Memory B cell (primary cell): ENCODE results near the gene ZAR1L.
"Not testable (repeated sequence)": the region's sequence is repeated elsewhere in the genome, so short reads cannot be mapped to it uniquely, and the experiment has no call there.

Experiments used
- ATAC-seq: fragments of 150-1000 bp; cut with Tn5 transposase; 2 replicates; pipeline ENCODE4 v1.10.0; 2021; ENCODE audit warnings: low read depth, mild to moderate bottlenecking, moderate library complexity
- DNase-seq, 2 donors: peaks; one replicate each; pipeline ENCODE4 v3.0.0; 2022; ENCODE audit warnings: low spot score in 2 of 2
- H3K27ac Mint-ChIP-seq: one replicate; pipeline ENCODE4 v1.8.0; 2022; ENCODE audit warnings: mild to moderate bottlenecking, moderate library complexity, mixed read lengths
- H3K27me3 Mint-ChIP-seq: one replicate; pipeline ENCODE4 v1.8.0; 2022; ENCODE audit warnings: mixed read lengths
- H3K36me3 Mint-ChIP-seq: one replicate; pipeline ENCODE4 v1.8.0; 2022; ENCODE audit warnings: mild to moderate bottlenecking, mixed read lengths
- H3K4me1 Mint-ChIP-seq: one replicate; pipeline ENCODE4 v1.8.0; 2022; ENCODE audit warnings: mixed read lengths
- H3K4me3 Mint-ChIP-seq: one replicate; pipeline ENCODE4 v1.8.0; 2022; ENCODE audit warnings: mild to moderate bottlenecking, moderate library complexity, mixed read lengths
- H3K9me3 Mint-ChIP-seq: one replicate; pipeline ENCODE4 v1.8.0; 2022; ENCODE audit warnings: mixed read lengths

ZAR1L gene, protein sequence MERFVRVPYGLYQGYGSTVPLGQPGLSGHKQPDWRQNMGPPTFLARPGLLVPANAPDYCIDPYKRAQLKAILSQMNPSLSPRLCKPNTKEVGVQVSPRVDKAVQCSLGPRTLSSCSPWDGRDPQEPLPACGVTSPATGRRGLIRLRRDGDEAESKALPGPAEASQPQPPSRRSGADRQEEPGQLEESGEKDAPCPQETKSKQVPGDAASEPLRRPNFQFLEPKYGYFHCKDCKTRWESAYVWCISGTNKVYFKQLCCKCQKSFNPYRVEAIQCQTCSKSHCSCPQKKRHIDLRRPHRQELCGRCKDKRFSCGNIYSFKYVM

DNA sequence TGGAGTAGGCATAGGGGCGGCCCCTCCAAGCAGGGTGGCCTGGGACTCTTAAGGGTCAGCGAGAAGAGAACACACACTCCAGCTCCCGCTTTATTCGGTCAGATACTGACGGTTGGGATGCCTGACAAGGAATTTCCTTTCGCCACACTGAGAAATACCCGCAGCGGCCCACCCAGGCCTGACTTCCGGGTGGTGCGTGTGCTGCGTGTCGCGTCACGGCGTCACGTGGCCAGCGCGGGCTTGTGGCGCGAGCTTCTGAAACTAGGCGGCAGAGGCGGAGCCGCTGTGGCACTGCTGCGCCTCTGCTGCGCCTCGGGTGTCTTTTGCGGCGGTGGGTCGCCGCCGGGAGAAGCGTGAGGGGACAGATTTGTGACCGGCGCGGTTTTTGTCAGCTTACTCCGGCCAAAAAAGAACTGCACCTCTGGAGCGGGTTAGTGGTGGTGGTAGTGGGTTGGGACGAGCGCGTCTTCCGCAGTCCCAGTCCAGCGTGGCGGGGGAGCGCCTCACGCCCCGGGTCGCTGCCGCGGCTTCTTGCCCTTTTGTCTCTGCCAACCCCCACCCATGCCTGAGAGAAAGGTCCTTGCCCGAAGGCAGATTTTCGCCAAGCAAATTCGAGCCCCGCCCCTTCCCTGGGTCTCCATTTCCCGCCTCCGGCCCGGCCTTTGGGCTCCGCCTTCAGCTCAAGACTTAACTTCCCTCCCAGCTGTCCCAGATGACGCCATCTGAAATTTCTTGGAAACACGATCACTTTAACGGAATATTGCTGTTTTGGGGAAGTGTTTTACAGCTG, at the start of gene ZAR1L, which contains the start of gene BRCA2:
ZAR1L (minus strand) TSS at position 126 of the 790 bp plus-strand sequence. CDS start 3,438 bp downstream, outside the sequence.
BRCA2 (plus strand) TSS at position 271 of the 790 bp plus-strand sequence. CDS start 953 bp downstream, outside the sequence.
- Mint-ChIP-seq H3K9me3 (no peaks in the 10 kb centered on the region), H3K36me3 (peaks cover 1% of the 10 kb centered on the region), H3K4me1 (peaks cover 4% of the 10 kb centered on the region), H3K27ac (peak within 1 kb of the TSS; percentile 100), H3K27me3 (no peaks in the 10 kb centered on the region), H3K4me3 (peak within 1 kb of the TSS; percentile 98)
- peak; percentile 82 to 83 for DNase-seq
- peak; percentile 92 for ATAC-seq

DNA sequence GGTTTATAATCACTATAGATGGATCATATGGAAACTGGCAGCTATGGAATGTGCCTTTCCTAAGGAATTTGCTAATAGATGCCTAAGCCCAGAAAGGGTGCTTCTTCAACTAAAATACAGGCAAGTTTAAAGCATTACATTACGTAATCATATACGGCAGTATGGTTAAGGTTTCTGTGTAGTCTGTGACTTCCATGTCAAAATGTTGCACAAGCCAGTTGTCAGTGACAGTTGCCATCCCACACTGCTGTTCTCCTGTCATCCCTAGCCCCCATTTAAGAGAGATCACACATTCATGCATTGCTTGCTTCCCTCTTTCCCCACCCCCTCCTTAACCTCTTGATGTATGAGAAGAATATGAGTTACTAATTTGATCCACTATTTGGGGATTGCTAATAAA, 47.4 kb upstream of the ZAR1L start:
- H3K36me3 Mint-ChIP-seq = peaks cover 9% of the 10 kb centered on the region
- H3K4me1 Mint-ChIP-seq = no peaks in the 10 kb centered on the region
- DNase-seq (no peak), ATAC-seq (no peak)
- peak overlapping the region; percentile 7 for H3K27ac Mint-ChIP-seq
- no peaks in the 10 kb centered on the region for H3K9me3 Mint-ChIP-seq
- H3K4me3 Mint-ChIP-seq = no peak overlapping the region
- no peaks in the 10 kb centered on the region for H3K27me3 Mint-ChIP-seq

DNA sequence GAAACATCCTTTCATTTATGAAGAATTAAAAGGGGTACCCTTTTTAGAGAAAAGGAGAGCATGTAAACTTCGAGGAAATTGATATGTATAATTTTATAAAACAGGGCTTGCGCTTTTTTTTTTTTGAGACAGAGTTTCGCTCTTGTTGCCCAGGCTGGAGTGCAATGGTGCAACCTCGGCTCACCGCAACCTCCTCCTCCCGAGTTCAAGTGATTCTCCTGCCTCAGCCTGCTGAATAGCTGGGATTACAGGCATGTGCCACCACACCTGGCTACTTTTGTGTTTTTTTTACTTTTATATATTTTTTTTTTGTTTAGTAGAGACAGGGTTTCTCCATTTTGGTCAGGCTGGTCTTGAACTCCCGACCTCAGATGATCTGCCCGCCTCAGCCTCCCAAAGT, 40.8 kb upstream of the ZAR1L start:
- not testable (repeated sequence) for H3K27me3 Mint-ChIP-seq, H3K4me1 Mint-ChIP-seq, H3K27ac Mint-ChIP-seq, DNase-seq, H3K9me3 Mint-ChIP-seq, ATAC-seq, H3K36me3 Mint-ChIP-seq, H3K4me3 Mint-ChIP-seq

DNA sequence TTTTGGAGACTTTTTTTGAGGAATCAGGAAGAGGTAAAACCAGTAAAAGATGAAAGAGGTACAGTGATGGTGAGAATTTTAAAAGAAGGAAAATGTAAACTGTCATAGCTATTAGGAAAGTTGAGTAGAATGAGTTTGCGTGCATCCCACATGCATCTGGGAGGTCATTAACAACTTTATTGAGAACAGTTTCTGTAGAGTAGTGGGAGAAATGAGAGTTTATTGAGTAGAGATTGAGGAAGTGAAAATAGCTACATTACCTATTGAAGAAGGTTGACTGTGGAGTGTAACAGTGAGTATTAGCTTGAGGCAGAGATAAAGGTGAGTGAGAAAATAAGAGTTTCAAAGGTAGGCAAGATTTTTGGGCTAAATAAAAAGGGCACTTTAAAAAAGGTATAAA, 38.9 kb upstream of the ZAR1L start:
- no peaks in the 10 kb centered on the region for H3K27me3 Mint-ChIP-seq

DNA sequence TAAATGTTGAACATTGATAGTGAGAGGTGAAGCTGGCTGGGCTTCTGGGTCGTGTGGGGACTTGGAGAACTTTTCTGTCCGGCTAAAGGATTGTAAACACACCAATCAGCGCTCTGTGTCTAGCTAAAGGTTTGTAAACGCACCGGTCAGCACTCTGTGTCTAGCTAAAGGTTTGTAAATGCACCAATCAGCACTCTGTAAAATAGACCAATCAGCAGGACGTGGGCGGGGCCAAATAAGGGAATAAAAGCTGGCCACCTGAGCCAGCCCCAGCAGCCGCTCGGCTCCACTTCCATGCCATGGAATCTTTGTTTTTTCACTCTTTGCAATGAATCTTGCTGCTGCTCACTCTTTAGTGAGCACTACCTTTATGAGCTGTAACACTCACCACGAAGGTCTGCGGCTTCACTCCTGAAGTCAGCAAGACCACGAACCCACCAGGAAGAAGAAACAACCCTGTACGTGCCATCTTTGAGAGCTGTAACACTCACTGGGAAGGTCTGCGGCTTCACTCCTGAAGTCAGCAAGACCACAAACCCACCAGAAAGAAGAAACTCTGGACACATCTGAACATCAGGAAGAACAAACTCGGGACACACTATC, 35.8 kb upstream of the ZAR1L start:
- not testable (repeated sequence) for H3K27ac Mint-ChIP-seq, ATAC-seq, DNase-seq, H3K9me3 Mint-ChIP-seq, H3K4me3 Mint-ChIP-seq, H3K4me1 Mint-ChIP-seq, H3K27me3 Mint-ChIP-seq
- peaks cover 10% of the 10 kb centered on the region for H3K36me3 Mint-ChIP-seq

More for the DNA sequence above, 38.9 kb upstream of the ZAR1L start:
- H3K9me3 Mint-ChIP-seq = no peaks in the 10 kb centered on the region
- ATAC-seq = peak; percentile 80
- H3K27ac Mint-ChIP-seq = no peak overlapping the region
- H3K4me1 Mint-ChIP-seq = no peaks in the 10 kb centered on the region
- DNase-seq = no peak
- H3K4me3 Mint-ChIP-seq = no peak overlapping the region
- peaks cover 4% of the 10 kb centered on the region for H3K36me3 Mint-ChIP-seq

DNA sequence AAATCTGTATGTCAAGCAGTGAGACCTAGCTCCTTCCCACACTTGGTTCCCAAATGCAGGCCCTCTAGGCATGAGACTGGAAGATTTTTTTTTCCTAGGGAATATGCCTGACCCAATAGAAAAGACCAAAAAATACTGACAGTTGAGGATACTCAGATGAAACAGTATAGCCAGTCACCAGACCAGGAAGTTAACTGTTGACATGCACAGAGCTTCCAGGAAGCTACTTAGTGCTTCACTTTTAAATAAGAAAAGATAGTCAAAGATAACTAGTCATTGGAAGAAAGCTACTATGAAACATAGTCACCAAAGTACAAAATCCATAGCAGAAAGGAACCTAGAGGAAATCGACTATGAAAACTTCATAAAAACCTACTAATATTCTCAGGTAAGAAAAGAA, 32.5 kb upstream of the ZAR1L start:
- ATAC-seq (no peak), DNase-seq (no peak)
- Mint-ChIP-seq H3K27ac (no peak overlapping the region), H3K4me3 (no peak overlapping the region), H3K9me3 (no peaks in the 10 kb centered on the region), H3K27me3 (no peaks in the 10 kb centered on the region), H3K36me3 (peaks cover 10% of the 10 kb centered on the region), H3K4me1 (no peaks in the 10 kb centered on the region)

DNA sequence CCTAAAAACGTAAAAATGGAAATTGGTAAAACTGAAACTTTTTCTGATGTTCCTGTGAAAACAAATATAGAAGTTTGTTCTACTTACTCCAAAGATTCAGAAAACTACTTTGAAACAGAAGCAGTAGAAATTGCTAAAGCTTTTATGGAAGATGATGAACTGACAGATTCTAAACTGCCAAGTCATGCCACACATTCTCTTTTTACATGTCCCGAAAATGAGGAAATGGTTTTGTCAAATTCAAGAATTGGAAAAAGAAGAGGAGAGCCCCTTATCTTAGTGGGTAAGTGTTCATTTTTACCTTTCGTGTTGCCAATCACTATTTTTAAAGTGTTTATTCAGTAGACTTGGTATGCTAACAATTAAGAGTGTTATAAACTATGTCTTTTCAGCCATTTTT, 25.8 kb upstream of the ZAR1L start:
- DNase-seq (no peak), ATAC-seq (no peak)
- Mint-ChIP-seq H3K27ac (no peak overlapping the region), H3K36me3 (peaks cover 10% of the 10 kb centered on the region), H3K27me3 (no peaks in the 10 kb centered on the region), H3K9me3 (no peaks in the 10 kb centered on the region), H3K4me1 (no peaks in the 10 kb centered on the region), H3K4me3 (no peak overlapping the region)

DNA sequence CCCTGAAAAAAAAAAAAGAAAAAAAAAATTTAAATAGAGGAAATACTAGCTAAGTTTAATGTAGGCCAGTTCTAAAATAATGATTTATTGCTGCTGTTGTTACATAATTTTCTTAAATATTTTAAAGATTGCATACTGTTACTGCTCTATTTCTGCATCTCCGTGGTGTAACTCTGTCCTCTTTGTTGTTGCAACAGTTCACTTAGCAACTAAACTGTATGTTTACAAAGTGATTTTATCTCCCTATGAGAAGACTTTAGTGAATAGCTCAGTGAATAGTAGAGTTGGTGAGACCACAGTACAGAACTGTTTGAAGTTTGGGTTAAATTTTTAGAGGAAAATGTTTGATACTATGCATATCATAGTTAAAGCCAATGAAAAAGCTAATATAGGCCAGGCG, 19.5 kb upstream of the ZAR1L start:
- Mint-ChIP-seq H3K4me3 (no peak overlapping the region), H3K27ac (no peak overlapping the region), H3K27me3 (no peaks in the 10 kb centered on the region), H3K4me1 (no peaks in the 10 kb centered on the region), H3K36me3 (peaks cover 30% of the 10 kb centered on the region), H3K9me3 (peaks cover 2% of the 10 kb centered on the region)
- DNase-seq (no peak), ATAC-seq (no peak)

DNA sequence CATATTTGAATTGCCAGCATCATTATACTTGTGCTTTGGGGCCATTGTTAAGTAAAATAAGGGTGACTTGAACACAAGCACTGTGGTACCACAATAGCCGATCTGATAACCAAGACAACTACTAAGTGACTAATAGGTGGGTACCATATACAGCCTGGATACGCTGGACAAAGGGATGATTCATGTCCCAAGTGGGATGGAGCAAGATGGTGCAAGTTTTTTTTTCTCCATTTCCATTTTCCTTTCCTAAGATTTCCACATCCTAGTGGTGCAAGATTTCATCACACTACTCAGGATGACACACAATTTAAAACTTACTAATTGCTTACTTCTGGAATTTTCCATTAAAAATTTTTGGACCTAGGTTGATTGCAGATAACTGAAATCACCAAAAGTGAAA, 15.3 kb upstream of the ZAR1L start:
- no peak for ATAC-seq
- no peaks in the 10 kb centered on the region for H3K4me1 Mint-ChIP-seq
- no peak for DNase-seq
- H3K36me3 Mint-ChIP-seq = peaks cover 19% of the 10 kb centered on the region
- H3K27ac Mint-ChIP-seq = no peak overlapping the region
- H3K4me3 Mint-ChIP-seq = no peak overlapping the region
- peaks cover 2% of the 10 kb centered on the region for H3K9me3 Mint-ChIP-seq
- H3K27me3 Mint-ChIP-seq = no peaks in the 10 kb centered on the region

DNA sequence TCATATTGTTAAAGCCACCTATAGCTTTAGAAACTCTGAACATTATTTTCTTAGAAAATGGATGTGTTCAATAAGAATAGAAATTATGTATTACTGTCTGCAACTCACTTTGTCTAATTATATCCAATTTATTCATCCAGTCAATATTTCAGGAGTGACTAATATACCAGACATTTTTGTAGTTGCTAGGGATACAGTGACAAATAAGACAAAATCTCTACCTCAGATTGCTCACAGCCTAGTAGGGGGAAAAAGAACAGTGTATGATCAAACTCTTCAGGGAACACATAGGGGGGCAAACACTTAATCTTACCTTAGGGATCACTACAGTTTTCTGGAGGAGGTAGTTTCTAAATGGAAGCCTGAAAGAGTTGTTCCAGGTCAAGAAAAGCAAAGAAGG, 8.7 kb upstream of the ZAR1L start:
- Mint-ChIP-seq H3K4me3 (no peak overlapping the region), H3K9me3 (no peaks in the 10 kb centered on the region), H3K27me3 (no peaks in the 10 kb centered on the region), H3K4me1 (no peaks in the 10 kb centered on the region), H3K36me3 (peaks cover 5% of the 10 kb centered on the region), H3K27ac (no peak overlapping the region)
- DNase-seq = no peak
- ATAC-seq = no peak

DNA sequence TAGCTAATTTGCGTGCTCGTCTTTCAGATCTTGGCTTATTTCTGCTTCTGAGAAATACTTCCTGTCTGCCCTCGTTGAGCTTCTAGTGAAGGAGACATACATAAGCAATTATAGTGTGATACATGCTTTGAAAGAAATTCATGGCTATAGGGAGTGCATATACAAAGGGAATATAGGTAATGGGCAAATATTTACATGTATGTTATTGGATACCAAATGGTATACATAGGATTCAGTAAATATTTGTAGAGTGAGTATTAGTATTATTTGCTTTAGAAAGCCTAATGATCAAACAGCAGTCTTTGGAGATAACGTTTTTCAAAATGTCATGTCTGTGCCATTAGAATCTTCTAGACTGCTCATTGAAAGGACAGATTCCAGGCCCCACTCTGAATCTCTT, 5.4 kb upstream of the ZAR1L start:
- Mint-ChIP-seq H3K27ac (no peak overlapping the region), H3K4me1 (peaks cover 3% of the 10 kb centered on the region), H3K36me3 (peaks cover 5% of the 10 kb centered on the region), H3K4me3 (no peak overlapping the region), H3K27me3 (no peaks in the 10 kb centered on the region), H3K9me3 (no peaks in the 10 kb centered on the region)
- no peak for ATAC-seq
- DNase-seq = no peak

DNA sequence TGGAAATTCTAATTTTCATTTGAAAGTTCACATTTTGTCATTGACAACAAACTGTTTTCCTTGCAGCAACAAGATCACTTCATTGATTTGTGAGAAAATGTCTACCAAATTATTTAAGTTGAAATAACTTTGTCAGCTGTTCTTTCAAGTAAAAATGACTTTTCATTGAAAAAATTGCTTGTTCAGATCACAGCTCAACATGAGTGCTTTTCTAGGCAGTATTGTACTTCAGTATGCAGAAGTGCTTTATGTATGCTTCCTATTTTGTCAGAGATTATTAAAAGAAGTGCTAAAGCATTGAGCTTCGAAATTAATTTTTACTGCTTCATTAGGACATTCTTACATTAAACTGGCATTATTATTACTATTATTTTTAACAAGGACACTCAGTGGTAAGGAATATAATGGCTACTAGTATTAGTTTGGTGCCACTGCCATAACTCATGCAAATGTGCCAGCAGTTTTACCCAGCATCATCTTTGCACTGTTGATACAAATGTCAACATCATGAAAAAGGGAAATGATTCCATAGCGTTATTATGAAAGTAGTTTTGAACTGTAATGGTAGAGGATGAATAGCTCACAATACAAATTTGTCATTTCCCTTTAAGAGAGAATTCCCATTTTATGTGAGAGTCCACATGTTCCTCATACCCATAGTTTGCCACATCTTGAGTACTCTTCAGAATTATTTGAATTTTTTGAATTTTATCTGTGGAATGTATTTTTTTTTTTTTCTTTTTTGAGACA, 2.7 kb upstream of the ZAR1L start:
- Mint-ChIP-seq H3K27me3 (no peaks in the 10 kb centered on the region), H3K4me3 (no peak overlapping the region), H3K4me1 (peaks cover 3% of the 10 kb centered on the region), H3K36me3 (peaks cover 2% of the 10 kb centered on the region), H3K9me3 (no peaks in the 10 kb centered on the region), H3K27ac (no peak overlapping the region)
- no peak for DNase-seq
- ATAC-seq = no peak

DNA sequence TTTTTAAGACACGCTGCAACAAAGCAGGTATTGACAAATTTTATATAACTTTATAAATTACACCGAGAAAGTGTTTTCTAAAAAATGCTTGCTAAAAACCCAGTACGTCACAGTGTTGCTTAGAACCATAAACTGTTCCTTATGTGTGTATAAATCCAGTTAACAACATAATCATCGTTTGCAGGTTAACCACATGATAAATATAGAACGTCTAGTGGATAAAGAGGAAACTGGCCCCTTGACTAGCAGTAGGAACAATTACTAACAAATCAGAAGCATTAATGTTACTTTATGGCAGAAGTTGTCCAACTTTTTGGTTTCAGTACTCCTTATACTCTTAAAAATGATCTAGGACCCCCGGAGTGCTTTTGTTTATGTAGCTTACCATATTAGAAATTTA, 1.3 kb upstream of the ZAR1L start:
- Mint-ChIP-seq H3K4me3 (peak overlapping the region; percentile 27), H3K27me3 (no peaks in the 10 kb centered on the region), H3K9me3 (no peaks in the 10 kb centered on the region), H3K36me3 (peaks cover 2% of the 10 kb centered on the region), H3K27ac (no peak overlapping the region), H3K4me1 (peaks cover 3% of the 10 kb centered on the region)
- ATAC-seq = no peak
- no peak for DNase-seq

DNA sequence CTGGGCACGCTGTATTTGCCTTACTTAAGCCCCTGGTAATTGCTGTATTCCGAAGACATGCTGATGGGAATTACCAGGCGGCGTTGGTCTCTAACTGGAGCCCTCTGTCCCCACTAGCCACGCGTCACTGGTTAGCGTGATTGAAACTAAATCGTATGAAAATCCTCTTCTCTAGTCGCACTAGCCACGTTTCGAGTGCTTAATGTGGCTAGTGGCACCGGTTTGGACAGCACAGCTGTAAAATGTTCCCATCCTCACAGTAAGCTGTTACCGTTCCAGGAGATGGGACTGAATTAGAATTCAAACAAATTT, 821 bp upstream of the ZAR1L start:
- ATAC-seq (peak; percentile 5), DNase-seq (no peak)
- Mint-ChIP-seq H3K9me3 (no peaks in the 10 kb centered on the region), H3K36me3 (peaks cover 2% of the 10 kb centered on the region), H3K27ac (peak overlapping the region; percentile 100), H3K27me3 (no peaks in the 10 kb centered on the region), H3K4me1 (peaks cover 3% of the 10 kb centered on the region), H3K4me3 (peak overlapping the region; percentile 98)
